ENCODE results near the gene PES1. TPM values are rescaled to one million over a fixed set of nuclear protein-coding genes. Genes with fewer than 3 reads are reported as not detected.
"Not testable (repeated sequence)": the region's sequence is repeated elsewhere in the genome, so short reads cannot be mapped to it uniquely, and the experiment has no call there.

PES1 gene
- total RNA-seq, 1 donor from 2014 or later, result 97.5 TPM

DNA sequence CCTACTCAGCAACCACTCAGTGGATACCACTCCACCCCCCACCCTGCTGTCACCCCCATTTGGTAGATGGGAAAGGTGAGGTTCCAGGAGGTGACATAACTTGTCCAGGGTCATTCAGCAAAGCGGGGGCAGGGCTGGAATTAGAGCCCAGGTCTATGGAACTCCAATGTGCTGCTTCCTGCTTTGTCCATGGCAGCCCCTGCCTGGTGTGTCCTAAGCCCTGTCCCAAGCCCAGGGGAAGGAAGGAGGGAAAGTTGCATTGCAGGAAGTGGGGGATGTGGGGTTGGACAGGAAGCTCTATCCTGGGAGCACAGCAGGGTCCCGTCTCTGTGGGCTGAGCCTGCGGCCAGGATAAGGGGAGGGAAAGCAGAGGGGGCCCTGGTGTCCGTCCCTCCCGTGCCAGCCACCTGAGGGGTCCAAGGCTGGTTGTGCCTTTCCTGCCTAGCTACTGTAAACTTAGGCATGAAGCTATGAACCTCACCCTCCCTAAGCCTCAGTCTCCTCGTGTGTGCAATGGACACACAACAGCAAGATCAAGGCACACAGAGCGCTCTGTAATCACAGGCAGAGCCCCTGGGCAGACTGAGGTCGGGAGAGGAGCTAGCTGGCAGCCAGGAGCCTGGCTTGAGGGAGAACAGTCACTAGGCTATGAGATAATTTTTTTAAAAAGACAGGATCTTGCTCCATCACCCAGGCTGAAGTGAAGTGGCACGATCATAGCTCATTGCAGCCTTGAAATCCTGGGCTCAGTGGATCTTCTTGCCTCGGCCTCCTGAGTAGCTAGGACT lies 30.1 kb downstream of the PES1 start:
- no peak for DNase-seq (ENCODE audit: low read depth)
- TF ChIP-seq, protein P1, sequence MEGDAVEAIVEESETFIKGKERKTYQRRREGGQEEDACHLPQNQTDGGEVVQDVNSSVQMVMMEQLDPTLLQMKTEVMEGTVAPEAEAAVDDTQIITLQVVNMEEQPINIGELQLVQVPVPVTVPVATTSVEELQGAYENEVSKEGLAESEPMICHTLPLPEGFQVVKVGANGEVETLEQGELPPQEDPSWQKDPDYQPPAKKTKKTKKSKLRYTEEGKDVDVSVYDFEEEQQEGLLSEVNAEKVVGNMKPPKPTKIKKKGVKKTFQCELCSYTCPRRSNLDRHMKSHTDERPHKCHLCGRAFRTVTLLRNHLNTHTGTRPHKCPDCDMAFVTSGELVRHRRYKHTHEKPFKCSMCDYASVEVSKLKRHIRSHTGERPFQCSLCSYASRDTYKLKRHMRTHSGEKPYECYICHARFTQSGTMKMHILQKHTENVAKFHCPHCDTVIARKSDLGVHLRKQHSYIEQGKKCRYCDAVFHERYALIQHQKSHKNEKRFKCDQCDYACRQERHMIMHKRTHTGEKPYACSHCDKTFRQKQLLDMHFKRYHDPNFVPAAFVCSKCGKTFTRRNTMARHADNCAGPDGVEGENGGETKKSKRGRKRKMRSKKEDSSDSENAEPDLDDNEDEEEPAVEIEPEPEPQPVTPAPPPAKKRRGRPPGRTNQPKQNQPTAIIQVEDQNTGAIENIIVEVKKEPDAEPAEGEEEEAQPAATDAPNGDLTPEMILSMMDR (conservative IDR thresholded peaks at IDR 0.05; ENCODE audit: low read depth, low read length), result no peak
- no peak overlapping the region for H3K4me3 ChIP-seq (ENCODE audit: low read depth, low read length)

DNA sequence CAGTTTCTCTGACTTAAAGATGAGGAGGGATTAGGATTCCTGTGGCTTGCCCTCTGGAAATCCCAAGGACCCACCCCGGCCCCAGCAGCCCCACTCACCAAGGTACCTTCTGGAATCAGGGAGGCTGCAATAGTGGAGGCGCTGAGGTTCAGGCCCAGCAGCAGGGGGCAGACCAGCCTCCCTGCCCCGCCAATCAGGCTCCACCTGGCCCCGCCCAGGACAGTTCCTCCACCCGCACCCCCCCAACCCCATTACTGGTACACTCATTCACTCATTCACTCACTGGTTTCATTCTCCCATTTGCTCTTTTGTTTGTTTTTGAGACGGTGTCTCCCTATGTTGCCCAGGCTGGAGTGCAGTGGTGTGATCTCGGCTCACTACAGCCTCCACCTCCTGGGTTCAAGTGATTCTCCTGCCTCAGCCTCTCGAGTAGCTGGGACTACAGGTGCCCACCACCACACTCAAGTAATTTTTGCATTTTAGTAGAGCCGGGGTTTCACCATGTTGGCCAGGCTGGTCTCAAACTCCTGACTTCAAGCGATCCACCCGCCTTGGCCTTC lies 31.0 kb downstream of the PES1 start:
- TF ChIP-seq, protein P1 (conservative IDR thresholded peaks at IDR 0.05; ENCODE audit: low read depth, low read length), result peak; percentile 45
- not testable (repeated sequence) for DNase-seq (ENCODE audit: low read depth)
- peak overlapping the region; percentile 43 for H3K4me3 ChIP-seq (ENCODE audit: low read depth, low read length)

DNA sequence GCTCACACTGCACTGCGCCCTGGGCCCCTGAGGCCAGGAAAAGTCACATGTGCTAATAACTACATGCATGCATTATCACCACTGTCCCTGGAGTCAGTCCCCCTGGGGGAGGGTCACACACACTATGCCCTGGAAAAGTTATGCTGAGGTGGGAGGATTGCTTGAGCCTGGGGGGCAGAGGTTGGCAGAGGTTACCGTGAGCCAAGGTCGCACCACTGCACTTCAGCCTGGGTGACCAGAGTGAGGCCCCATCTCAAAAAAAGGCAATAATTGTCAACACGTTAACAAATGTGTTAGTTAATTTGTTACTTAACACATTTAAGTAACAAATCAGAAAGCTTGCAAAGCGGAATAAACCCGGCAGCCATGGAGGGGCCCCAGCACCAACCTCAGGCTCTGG lies 31.8 kb downstream of the PES1 start:
- peak overlapping the region; percentile 43 for H3K4me3 ChIP-seq (ENCODE audit: low read depth, low read length)
- no peak for DNase-seq (ENCODE audit: low read depth)
- TF ChIP-seq, protein P1 (conservative IDR thresholded peaks at IDR 0.05; ENCODE audit: low read depth, low read length), result no peak

DNA sequence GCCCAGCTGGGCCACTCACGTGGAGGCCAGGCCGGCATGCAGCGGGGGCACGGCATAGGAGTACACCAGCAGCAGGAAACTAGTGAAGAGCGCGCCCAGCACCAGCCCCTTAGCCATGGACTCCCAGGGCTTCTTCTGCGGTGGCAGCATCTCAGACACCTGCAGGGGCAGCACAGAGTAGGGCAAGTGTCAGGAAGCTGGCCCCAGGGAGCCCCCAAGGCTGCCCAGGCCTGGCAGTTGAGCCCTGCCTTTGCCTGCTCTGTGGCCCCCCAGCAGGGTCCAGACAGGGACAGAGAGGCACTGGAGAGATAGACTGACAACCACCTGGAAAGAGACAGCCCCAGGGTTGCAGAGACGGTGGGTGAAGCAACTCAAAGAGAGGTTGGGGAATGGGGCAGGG lies 34.5 kb downstream of the PES1 start:
- TF ChIP-seq, protein P1 (conservative IDR thresholded peaks at IDR 0.05; ENCODE audit: low read depth, low read length), result no peak
- no peak overlapping the region for H3K4me3 ChIP-seq (ENCODE audit: low read depth, low read length)
- DNase-seq (ENCODE audit: low read depth), result no peak

DNA sequence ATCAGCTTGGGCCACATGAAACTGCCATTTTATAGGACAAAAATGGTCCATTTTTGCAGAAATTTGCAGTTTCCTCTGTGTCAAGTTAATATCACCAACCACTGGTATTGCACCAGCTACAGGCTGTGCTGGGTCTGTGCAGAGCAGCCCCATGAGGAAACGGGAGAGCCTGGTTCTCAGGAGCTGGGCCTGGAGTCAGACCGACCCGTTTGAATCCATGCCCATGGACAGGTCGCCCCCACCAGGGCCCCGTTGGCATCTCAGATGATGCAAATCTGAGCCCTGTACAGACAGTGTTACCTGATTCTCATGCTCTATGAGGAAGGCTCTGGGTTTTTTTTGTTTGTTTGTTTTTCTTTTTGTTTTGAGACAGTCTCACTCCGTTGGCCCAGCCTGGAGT lies 35.3 kb downstream of the PES1 start:
- no peak for DNase-seq (ENCODE audit: low read depth)
- no peak overlapping the region for H3K4me3 ChIP-seq (ENCODE audit: low read depth, low read length)
- TF ChIP-seq, protein P1 (conservative IDR thresholded peaks at IDR 0.05; ENCODE audit: low read depth, low read length), result peak; percentile 33

DNA sequence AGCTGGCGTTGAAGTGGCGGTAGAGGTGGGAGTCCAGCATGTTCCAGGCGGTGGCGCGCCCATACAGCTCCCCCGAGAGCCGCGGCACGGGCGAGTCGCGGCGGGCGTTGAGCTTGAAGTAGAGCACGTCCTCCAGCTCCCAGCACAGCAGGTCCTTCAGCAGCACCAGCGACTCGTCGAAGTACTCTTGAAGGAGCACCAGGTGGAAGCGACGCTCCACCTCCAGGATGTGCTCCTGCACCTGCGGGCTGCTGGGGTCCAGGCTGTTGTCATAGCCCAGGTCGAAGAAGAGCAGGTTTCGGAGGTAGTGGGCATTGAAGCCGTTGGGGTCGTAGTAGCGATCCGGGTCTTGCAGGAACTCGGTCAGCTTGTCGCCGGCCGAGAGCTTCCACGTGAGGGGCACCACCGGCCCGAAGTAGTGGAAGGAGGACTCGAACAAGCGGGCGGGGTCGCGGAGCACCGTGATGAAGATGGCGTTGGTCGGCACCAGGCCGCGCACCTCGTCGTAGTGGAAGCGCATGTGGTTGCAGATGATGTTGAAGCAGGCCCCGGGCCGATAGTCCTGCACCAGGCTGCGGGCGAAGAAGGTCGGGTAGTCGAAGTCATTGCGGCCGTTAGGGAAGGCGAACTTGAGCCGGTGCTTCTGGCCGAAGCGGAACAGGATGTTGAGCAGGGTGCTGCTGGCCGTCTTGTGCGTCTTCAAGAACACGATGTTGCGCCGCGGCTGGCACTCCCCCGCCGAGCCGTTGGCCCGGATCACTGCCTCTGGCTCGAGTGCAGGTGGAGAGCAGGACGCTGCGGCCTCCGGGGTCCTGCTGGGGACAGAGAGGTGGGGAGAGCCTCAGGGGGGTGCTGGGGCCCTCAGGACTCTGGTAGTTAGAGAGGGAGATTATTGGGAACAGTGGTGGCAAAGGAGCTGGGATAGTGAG lies 36.2 kb downstream of the PES1 start:
- no peak for DNase-seq (ENCODE audit: low read depth)
- TF ChIP-seq, protein P1 (conservative IDR thresholded peaks at IDR 0.05; ENCODE audit: low read depth, low read length), result no peak
- H3K4me3 ChIP-seq (ENCODE audit: low read depth, low read length), result no peak overlapping the region

All from epithelial cell of proximal tubule (primary cell).